ENCODE data around the gene NLGN1.

Gene NLGN1

GRCh38 chr3:173676094-173676493, 278.6 kb downstream of the NLGN1 start:
- in situ Hi-C loops (cut with HindIII; ENCODE audit: low pct_ligation_motif_present, low pct_unique_long_range_greater_than_20kb, low sequenced_read_pairs), result no loop called here
- no peak for DNase-seq

- DNase-seq, result no peak
- in situ Hi-C loops (cut with HindIII; ENCODE audit: low pct_ligation_motif_present, low pct_unique_long_range_greater_than_20kb, low sequenced_read_pairs), result no loop called here
Observed at GRCh38 chr3:173681188-173681678, 283.7 kb downstream of the NLGN1 start.

- in situ Hi-C loops (cut with HindIII; ENCODE audit: low pct_ligation_motif_present, low pct_unique_long_range_greater_than_20kb, low sequenced_read_pairs), result no loop called here
- DNase-seq, result peak; percentile 93
Observed at GRCh38 chr3:173685456-173685855, 287.9 kb downstream of the NLGN1 start.

- no peak for DNase-seq
- in situ Hi-C loops (cut with HindIII; ENCODE audit: low pct_ligation_motif_present, low pct_unique_long_range_greater_than_20kb, low sequenced_read_pairs), result no loop called here
Observed at GRCh38 chr3:173688216-173688842, 290.8 kb downstream of the NLGN1 start.

GRCh38 chr3:173690542-173691180, 293.1 kb downstream of the NLGN1 start:
- DNase-seq, result peak; percentile 74

GRCh38 chr3:173699353-173699752, 301.8 kb downstream of the NLGN1 start:
- in situ Hi-C loops (cut with HindIII; ENCODE audit: low pct_ligation_motif_present, low pct_unique_long_range_greater_than_20kb, low sequenced_read_pairs), result no loop called here

More at GRCh38 chr3:173690542-173691180, 293.1 kb downstream of the NLGN1 start:
- in situ Hi-C loops (cut with HindIII; ENCODE audit: low pct_ligation_motif_present, low pct_unique_long_range_greater_than_20kb, low sequenced_read_pairs), result no loop called here

GRCh38 chr3:173700336-173700735, 302.8 kb downstream of the NLGN1 start:
- in situ Hi-C loops (cut with HindIII; ENCODE audit: low pct_ligation_motif_present, low pct_unique_long_range_greater_than_20kb, low sequenced_read_pairs), result no loop called here
- no peak for DNase-seq

More at GRCh38 chr3:173699353-173699752, 301.8 kb downstream of the NLGN1 start:
- no peak for DNase-seq

- in situ Hi-C loops (cut with HindIII; ENCODE audit: low pct_ligation_motif_present, low pct_unique_long_range_greater_than_20kb, low sequenced_read_pairs), result no loop called here
- no peak for DNase-seq
Observed at GRCh38 chr3:173702561-173702960, 305.0 kb downstream of the NLGN1 start.

GRCh38 chr3:173703771-173704170, 306.2 kb downstream of the NLGN1 start:
- DNase-seq, result no peak
- in situ Hi-C loops (cut with HindIII; ENCODE audit: low pct_ligation_motif_present, low pct_unique_long_range_greater_than_20kb, low sequenced_read_pairs), result no loop called here

GRCh38 chr3:173706630-173707029, 309.1 kb downstream of the NLGN1 start:
- no peak for DNase-seq
- in situ Hi-C loops (cut with HindIII; ENCODE audit: low pct_ligation_motif_present, low pct_unique_long_range_greater_than_20kb, low sequenced_read_pairs), result no loop called here

- in situ Hi-C loops (cut with HindIII; ENCODE audit: low pct_ligation_motif_present, low pct_unique_long_range_greater_than_20kb, low sequenced_read_pairs), result no loop called here
- DNase-seq, result no peak
Observed at GRCh38 chr3:173708191-173708590, 310.6 kb downstream of the NLGN1 start.

- in situ Hi-C loops (cut with HindIII; ENCODE audit: low pct_ligation_motif_present, low pct_unique_long_range_greater_than_20kb, low sequenced_read_pairs), result no loop called here
- no peak for DNase-seq
Observed at GRCh38 chr3:173709026-173709425, 311.5 kb downstream of the NLGN1 start.

- in situ Hi-C loops (cut with HindIII; ENCODE audit: low pct_ligation_motif_present, low pct_unique_long_range_greater_than_20kb, low sequenced_read_pairs), result no loop called here
- DNase-seq, result peak; percentile 47
Observed at GRCh38 chr3:173711619-173712018, 314.1 kb downstream of the NLGN1 start.

GRCh38 chr3:173719585-173719984, 322.0 kb downstream of the NLGN1 start:
- in situ Hi-C loops (cut with HindIII; ENCODE audit: low pct_ligation_motif_present, low pct_unique_long_range_greater_than_20kb, low sequenced_read_pairs), result no loop called here
- no peak for DNase-seq

GRCh38 chr3:173725507-173725906, 328.0 kb downstream of the NLGN1 start:
- in situ Hi-C loops (cut with HindIII; ENCODE audit: low pct_ligation_motif_present, low pct_unique_long_range_greater_than_20kb, low sequenced_read_pairs), result no loop called here

GRCh38 chr3:173730391-173730790, 332.8 kb downstream of the NLGN1 start:
- in situ Hi-C loops (cut with HindIII; ENCODE audit: low pct_ligation_motif_present, low pct_unique_long_range_greater_than_20kb, low sequenced_read_pairs), result no loop called here
- peak; percentile 49 for DNase-seq

More at GRCh38 chr3:173725507-173725906, 328.0 kb downstream of the NLGN1 start:
- no peak for DNase-seq

- in situ Hi-C loops (cut with HindIII; ENCODE audit: low pct_ligation_motif_present, low pct_unique_long_range_greater_than_20kb, low sequenced_read_pairs), result no loop called here
- peak; percentile 49 for DNase-seq
Observed at GRCh38 chr3:173732237-173732636, 334.7 kb downstream of the NLGN1 start.

- DNase-seq, result peak; percentile 62
- in situ Hi-C loops (cut with HindIII; ENCODE audit: low pct_ligation_motif_present, low pct_unique_long_range_greater_than_20kb, low sequenced_read_pairs), result no loop called here
Observed at GRCh38 chr3:173733029-173733652, 335.6 kb downstream of the NLGN1 start.

GRCh38 chr3:173734473-173734872, 336.9 kb downstream of the NLGN1 start:
- no peak for DNase-seq
- in situ Hi-C loops (cut with HindIII; ENCODE audit: low pct_ligation_motif_present, low pct_unique_long_range_greater_than_20kb, low sequenced_read_pairs), result no loop called here

GRCh38 chr3:173734895-173735294, 337.4 kb downstream of the NLGN1 start:
- DNase-seq, result no peak
- in situ Hi-C loops (cut with HindIII; ENCODE audit: low pct_ligation_motif_present, low pct_unique_long_range_greater_than_20kb, low sequenced_read_pairs), result no loop called here
